Transverse colon (tissue), 4 donors: Measurements from ENCODE around the gene CACNA1S. TPM values are rescaled to one million over a fixed set of nuclear protein-coding genes. Genes with fewer than 3 reads are reported as not detected.

Source experiments
- DNase-seq: peaks from one replicate; pipeline ENCODE4 v3.0.0-alpha.2; 2019
- H3K27ac ChIP-seq, 4 donors: fragments of 200-600 bp; sonication (generic); 2 replicates each; pipeline ENCODE4 v1.5.1; 2016 to 2018; ENCODE audit warnings: inconsistent platforms in 4 of 4
- H3K27me3 ChIP-seq: fragments of 200-600 bp; sonication (generic); 2 replicates; pipeline ENCODE4 v1.5.1; 2017; ENCODE audit warnings: inconsistent platforms
- H3K36me3 ChIP-seq, 4 donors: fragments of 200-600 bp; sonication (generic); 2 replicates each; pipeline ENCODE4 v1.5.1; 2017 to 2019; ENCODE audit warnings: inconsistent platforms in 4 of 4
- H3K4me1 ChIP-seq, 4 donors: fragments of 200-600 bp; sonication (generic); 2 replicates each; pipeline ENCODE4 v1.5.1; 2017 to 2020; ENCODE audit warnings: inconsistent platforms in 4 of 4
- H3K4me3 ChIP-seq, 4 donors: fragments of 200-600 bp; sonication (generic); 1 replicate in 1 of 4; 2 replicates in 3 of 4; pipeline versions ENCODE4 v1.5.1 to v1.6.1; 2017 to 2019; ENCODE audit warnings: inconsistent platforms in 4 of 4
- H3K9me3 ChIP-seq, 2 donors: fragments of 200-600 bp; sonication (generic); 2 replicates each; pipeline ENCODE4 v1.5.1; 2017 to 2019; ENCODE audit warnings: inconsistent platforms in 2 of 2
- CTCF ChIP-seq, 5 experiments: fragments of 200-600 bp in 3 of 5; fragments of 450-650 bp in 2 of 5; sonication (generic) in 3 of 5; IDR thresholded peaks; 1 replicate in 2 of 5; 2 replicates in 3 of 5; pipeline ENCODE4 v1.5.1; 2016 to 2017; ENCODE audit warnings: antibody characterized with exemption in 5 of 5, inconsistent platforms in 3 of 5, mild to moderate bottlenecking in 2 of 5, moderate library complexity in 1 of 5
- EP300 ChIP-seq: sonication (generic); formaldehyde crosslinking; IDR thresholded peaks from one replicate; pipeline ENCODE4 v1.6.1; 2017; ENCODE audit warnings: antibody characterized with exemption, low read depth
- POLR2A ChIP-seq: fragments of 450-650 bp; IDR thresholded peaks from one replicate; pipeline ENCODE4 v1.6.1; 2016; ENCODE audit warnings: antibody characterized with exemption, mild to moderate bottlenecking, moderate library complexity
- POLR2AphosphoS5 ChIP-seq, 3 donors: sonication (generic); formaldehyde crosslinking; IDR thresholded peaks; one replicate each; pipeline ENCODE4 v1.6.1; 2016; ENCODE audit warnings: antibody characterized with exemption in 3 of 3
- WGBS, 2 donors: methylation state at CpG; one replicate each; pipeline ENCODE4 v1.1.5; 2018; ENCODE audit warnings: low coverage in 1 of 2; 5-methylcytosine and 5-hydroxymethylcytosine counted together
- in situ Hi-C, 4 donors: fragments of 200-750 bp; cut with MboI; loops; one replicate each; pipeline versions ENCODE4 v1.15.0 to v1.15.1; 2017; ENCODE audit warnings: low sequenced_read_pairs in 3 of 4, low pct_ligation_motif_present in 1 of 4, low pct_unique_long_range_greater_than_20kb in 1 of 4
- intact Hi-C: fragments of 100-400 bp; cut with DNase I; formaldehyde crosslinking; loops from one replicate; pipeline ENCODE4 v1.15.1; 2023; ENCODE audit warnings: low total_unique reads
- total RNA-seq, 4 donors: library from RNA; depleted of rRNA; stranded (reverse); fragments of >200 nt; gene quantifications; one replicate each; pipeline ENCODE4 v1.1.0, GENCODE V29; 2016

Gene CACNA1S
- total RNA-seq, 4 donors from 2014 or later: not detected

DNA sequence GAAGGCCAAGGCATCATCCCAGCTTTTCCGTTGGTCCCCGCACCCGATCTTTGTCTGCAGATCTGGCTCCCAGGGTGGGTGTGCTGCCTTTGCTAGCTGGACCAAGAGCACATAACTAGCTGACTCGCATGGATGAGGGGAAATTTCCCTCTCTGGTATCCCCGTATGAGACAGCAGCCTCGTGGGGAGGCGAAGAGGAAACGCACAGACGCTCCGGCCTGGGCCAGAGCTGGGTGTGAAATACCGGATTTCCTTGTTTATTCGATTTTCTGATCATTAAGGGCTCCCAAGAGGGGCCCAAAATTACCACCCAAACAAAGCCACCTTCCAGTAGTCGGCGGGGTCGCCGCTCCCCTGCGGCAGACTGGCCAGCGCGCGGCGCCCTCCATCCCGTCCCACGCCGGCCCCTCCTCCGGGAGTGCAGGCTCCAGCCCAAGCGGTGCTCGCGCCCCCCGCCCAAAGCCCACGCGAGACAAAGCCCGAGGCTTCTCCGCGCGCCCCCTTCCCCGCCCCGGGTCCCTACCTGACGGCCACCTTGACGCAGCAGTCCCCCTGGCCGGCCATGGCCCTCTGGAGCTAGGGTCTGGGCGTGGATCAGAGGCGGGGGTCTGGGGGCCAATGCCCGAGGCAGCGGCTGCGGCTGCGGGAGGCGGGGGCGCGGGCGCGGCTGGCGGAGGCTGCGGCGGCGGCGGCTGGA is 89.3 kb downstream of the CACNA1S start:
- no peaks in the 10 kb centered on the region for H3K36me3 ChIP-seq
- TF ChIP-seq POLR2A: peak; percentile 7
- no peak for TF ChIP-seq CTCF (IDR thresholded peaks at IDR 0.05)
- DNase-seq: peak; percentile 42
- in situ Hi-C loops (no loop called here), intact Hi-C loops (no loop called here)
- WGBS, 2 donors: 10% methylated on average over 29 of the region's 56 CpGs; no CpG with 5 or more reads in 1 of the 2 donors
- H3K9me3 ChIP-seq: no peaks in the 10 kb centered on the region
- H3K4me1 ChIP-seq: peaks cover 21 to 82% (median 50%) of the 10 kb centered on the region in 4 donors
- peak overlapping the region; percentile 50 to 82 (median 77) for H3K27ac ChIP-seq
- H3K4me3 ChIP-seq: peak overlapping the region; percentile 36 to 73 (median 64)
- H3K27me3 ChIP-seq: no peaks in the 10 kb centered on the region

GRCh38 chr1:201022493-201022819 is 89.8 kb downstream of the CACNA1S start:
- Histone ChIP-seq H3K4me3 (peak overlapping the region; percentile 36 to 73 (median 64)), H3K4me1 (peaks cover 19 to 82% (median 49%) of the 10 kb centered on the region in 4 donors), H3K36me3 (no peaks in the 10 kb centered on the region), H3K9me3 (no peaks in the 10 kb centered on the region), H3K27me3 (no peaks in the 10 kb centered on the region), H3K27ac (peak overlapping the region; percentile 50 to 82 (median 77))
- TF ChIP-seq CTCF (IDR thresholded peaks at IDR 0.05) (no peak), EP300 (no peak), POLR2A (no peak), POLR2AphosphoS5 (IDR thresholded peaks at IDR 0.05) (no peak)
- no peak for DNase-seq
- intact Hi-C loops: no loop called here
- 17 to 68% methylated on average over 2 of the region's 2 CpGs for WGBS, 2 donors
- in situ Hi-C loops: no loop called here

- in situ Hi-C loops: no loop called here
- peaks cover 19 to 80% (median 46%) of the 10 kb centered on the region in 4 donors for H3K4me1 ChIP-seq
- peak overlapping the region in 3 of 4 donors; percentile 56 to 73 (median 72) for H3K4me3 ChIP-seq
Observed at GRCh38 chr1:201021630-201022492, 90.4 kb downstream of the CACNA1S start.

More at GRCh38 chr1:201021630-201022492, 90.4 kb downstream of the CACNA1S start:
- WGBS, 2 donors: 71% methylated on average over 7 of the region's 7 CpGs; no CpG with 5 or more reads in 1 of the 2 donors
- H3K9me3 ChIP-seq: no peaks in the 10 kb centered on the region
- peak; percentile 41 for DNase-seq
- TF ChIP-seq EP300: no peak
- TF ChIP-seq POLR2AphosphoS5 (IDR thresholded peaks at IDR 0.05): no peak
- TF ChIP-seq POLR2A: no peak
- TF ChIP-seq CTCF (IDR thresholded peaks at IDR 0.05): no peak
- H3K36me3 ChIP-seq: no peaks in the 10 kb centered on the region
- peak overlapping the region; percentile 27 to 82 (median 77) for H3K27ac ChIP-seq
- no peaks in the 10 kb centered on the region for H3K27me3 ChIP-seq
- intact Hi-C loops: no loop called here
